Neural cell (in vitro differentiated cells): ENCODE results near the gene EFCAB8.

Experiments
- EP300 ChIP-seq: fragments of 450-650 bp; conservative IDR thresholded peaks from 2 replicates; pipeline ENCODE4 v1.6.1; 2014; ENCODE audit warnings: antibody characterized with exemption, mild to moderate bottlenecking, moderate library complexity; ENCODE audit not compliant: poor library complexity, severe bottlenecking
- EZH2 ChIP-seq: fragments of 200-600, 300-800 bp; shearing (Covaris generic), sonication (generic); IDR thresholded peaks from 2 replicates; pipeline ENCODE4 v1.6.1; 2014; ENCODE audit warnings: antibody characterized with exemption, low read length, borderline replicate concordance, mild to moderate bottlenecking; ENCODE audit not compliant: insufficient read depth, poor library complexity, severe bottlenecking
- POLR2AphosphoS5 ChIP-seq: IDR thresholded peaks from 2 replicates; pipeline ENCODE4 v1.6.1; 2012
- REST ChIP-seq: IDR thresholded peaks from 2 replicates; pipeline ENCODE4 v1.6.1; 2012; ENCODE audit warnings: borderline replicate concordance
- SMC3 ChIP-seq: fragments of 450-650 bp; conservative IDR thresholded peaks from 2 replicates; pipeline ENCODE4 v1.6.1; 2014; ENCODE audit warnings: antibody characterized with exemption, mild to moderate bottlenecking, moderate library complexity; ENCODE audit not compliant: poor library complexity
- TAF1 ChIP-seq: IDR thresholded peaks from 2 replicates; pipeline ENCODE4 v1.6.1; 2012; ENCODE audit warnings: low read depth
- TF ChIP-seq, protein P1 (sequence below): fragments of 450-650 bp; IDR thresholded peaks from 2 replicates; pipeline ENCODE4 v1.5.1; 2014; ENCODE audit warnings: antibody characterized with exemption, mild to moderate bottlenecking, moderate library complexity; ENCODE audit not compliant: poor library complexity, severe bottlenecking

- TF ChIP-seq, protein P1, sequence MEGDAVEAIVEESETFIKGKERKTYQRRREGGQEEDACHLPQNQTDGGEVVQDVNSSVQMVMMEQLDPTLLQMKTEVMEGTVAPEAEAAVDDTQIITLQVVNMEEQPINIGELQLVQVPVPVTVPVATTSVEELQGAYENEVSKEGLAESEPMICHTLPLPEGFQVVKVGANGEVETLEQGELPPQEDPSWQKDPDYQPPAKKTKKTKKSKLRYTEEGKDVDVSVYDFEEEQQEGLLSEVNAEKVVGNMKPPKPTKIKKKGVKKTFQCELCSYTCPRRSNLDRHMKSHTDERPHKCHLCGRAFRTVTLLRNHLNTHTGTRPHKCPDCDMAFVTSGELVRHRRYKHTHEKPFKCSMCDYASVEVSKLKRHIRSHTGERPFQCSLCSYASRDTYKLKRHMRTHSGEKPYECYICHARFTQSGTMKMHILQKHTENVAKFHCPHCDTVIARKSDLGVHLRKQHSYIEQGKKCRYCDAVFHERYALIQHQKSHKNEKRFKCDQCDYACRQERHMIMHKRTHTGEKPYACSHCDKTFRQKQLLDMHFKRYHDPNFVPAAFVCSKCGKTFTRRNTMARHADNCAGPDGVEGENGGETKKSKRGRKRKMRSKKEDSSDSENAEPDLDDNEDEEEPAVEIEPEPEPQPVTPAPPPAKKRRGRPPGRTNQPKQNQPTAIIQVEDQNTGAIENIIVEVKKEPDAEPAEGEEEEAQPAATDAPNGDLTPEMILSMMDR = no peak
- TF ChIP-seq EP300 (no peak), EZH2 (no peak), POLR2AphosphoS5 (no peak), TAF1 (no peak), REST (no peak), SMC3 (no peak)
Measured at GRCh38 chr20:32924781-32925180, 66.1 kb downstream of the EFCAB8 start.
